Left lobe of liver (tissue), 2 donors: ENCODE measurements around the gene SLC26A9. TPM values are rescaled to one million over a fixed set of nuclear protein-coding genes. Genes with fewer than 3 reads are reported as not detected.
"Not testable (repeated sequence)": the region's sequence is repeated elsewhere in the genome, so short reads cannot be mapped to it uniquely, and the experiment has no call there.

Experiments used
- ATAC-seq: fragments of 200-7000 bp; cut with Tn5 transposase; one replicate; pipeline ENCODE4 v1.9.1; 2020; ENCODE audit warnings: mild to moderate bottlenecking, moderate library complexity
- DNase-seq: peaks from one replicate; pipeline ENCODE4 v3.0.0-alpha.2; 2020; ENCODE audit warnings: low spot score
- total RNA-seq: library from RNA; stranded (reverse); gene quantifications from one replicate; pipeline ENCODE4 v1.2.1, GENCODE V29; 2021
- donor health status: DM: no; HTN: no; CAD: no; lungs with moderate emphysema.
- donor health status: DM: no; HTN: yes; CAD: no.

SLC26A9 gene
- total RNA-seq, 1 donor from 2014 or later: 0.05 TPM

- DNase-seq (no peak), ATAC-seq (peak; percentile 90)
Observed at GRCh38 chr1:205907794-205908193, 35.5 kb downstream of the SLC26A9 start.

- not testable (repeated sequence) for ATAC-seq, DNase-seq
Observed at GRCh38 chr1:205905095-205905494, 38.2 kb downstream of the SLC26A9 start.

GRCh38 chr1:205896351-205896750, 46.9 kb downstream of the SLC26A9 start:
- ATAC-seq: no peak

GRCh38 chr1:205894119-205894518, 49.1 kb downstream of the SLC26A9 start:
- DNase-seq, ATAC-seq: not testable (repeated sequence)

More at GRCh38 chr1:205896351-205896750, 46.9 kb downstream of the SLC26A9 start:
- DNase-seq: no peak

GRCh38 chr1:205892175-205892574, 51.1 kb downstream of the SLC26A9 start:
- DNase-seq, ATAC-seq: not testable (repeated sequence)

- not testable (repeated sequence) for DNase-seq, ATAC-seq
Observed at GRCh38 chr1:205891481-205891880, 51.8 kb downstream of the SLC26A9 start.

- not testable (repeated sequence) for ATAC-seq, DNase-seq
Observed at GRCh38 chr1:205890631-205891030, 52.6 kb downstream of the SLC26A9 start.

GRCh38 chr1:205889706-205890105, 53.5 kb downstream of the SLC26A9 start:
- ATAC-seq, DNase-seq: not testable (repeated sequence)

GRCh38 chr1:205889006-205889405, 54.2 kb downstream of the SLC26A9 start:
- DNase-seq, ATAC-seq: not testable (repeated sequence)

GRCh38 chr1:205883792-205884191, 59.5 kb downstream of the SLC26A9 start:
- DNase-seq (no peak), ATAC-seq (peak; percentile 98)

GRCh38 chr1:205880923-205881322, 62.3 kb downstream of the SLC26A9 start:
- ATAC-seq: no peak
- DNase-seq: no peak

- no peak for DNase-seq
- ATAC-seq: no peak
Observed at GRCh38 chr1:205879974-205880373, 63.3 kb downstream of the SLC26A9 start.

- ATAC-seq: no peak
- DNase-seq: no peak
Observed at GRCh38 chr1:205878026-205878425, 65.2 kb downstream of the SLC26A9 start.

- not testable (repeated sequence) for ATAC-seq, DNase-seq
Observed at GRCh38 chr1:205873148-205873547, 70.1 kb downstream of the SLC26A9 start.

GRCh38 chr1:205870236-205870635, 73.0 kb downstream of the SLC26A9 start:
- DNase-seq (no peak), ATAC-seq (no peak)

Other genes starting within 250 kb of the SLC26A9 start
- 72.3 TPM for gene NUCKS1, start 193.3 kb downstream of the SLC26A9 start, total RNA-seq
- 20.7 TPM for gene RAB29, start 168.0 kb downstream of the SLC26A9 start, total RNA-seq
- 4.5 TPM for gene SLC41A1, start 130.3 kb downstream of the SLC26A9 start, total RNA-seq
- 0.13 TPM for gene PM20D1, start 93.3 kb downstream of the SLC26A9 start, total RNA-seq
- gene RAB7B, start 59.9 kb upstream of the SLC26A9 start, total RNA-seq: 0.73 TPM
- gene CTSE, start 80.4 kb upstream of the SLC26A9 start, total RNA-seq: not detected
- gene RHEX, start 109.7 kb upstream of the SLC26A9 start, total RNA-seq: 0.43 TPM
- gene AVPR1B, start 173.9 kb upstream of the SLC26A9 start, total RNA-seq: not detected